Fibroblast of peridontal ligament (primary cell): ENCODE measurements around the gene FAM216A.

Experiments used
- DNase-seq: peaks from one replicate; pipeline ENCODE4 v3.0.0-alpha.2; 2010; ENCODE audit errors: extremely low read depth

Gene FAM216A

GRCh38 chr12:110538869-110539622 lies 70.4 kb downstream of the FAM216A start:
- DNase-seq = no peak
